IMR-90 (cell line): Measurements from ENCODE around the gene STMN1. TPM values are rescaled to one million over a fixed set of nuclear protein-coding genes. Genes with fewer than 3 reads are reported as not detected.

Source experiments
- ATAC-seq: fragments of 200-7000 bp; cut with Tn5 transposase; 2 replicates; pipeline ENCODE4 v1.9.1; 2020; ENCODE audit warnings: low read depth, mild to moderate bottlenecking, moderate library complexity
- BruUV-seq: library from RNA; stranded (reverse); fragments of 400-500 nt; replicated peaks from 2 replicates; lab custom pipeline; 2021; lab: Mats Ljungman, UMichigan
- CTCF ChIA-PET: fragments of 300-600 bp; formaldehyde crosslinking; extraction: SDS; loops from one replicate; lab custom pipeline; 2021; ENCODE audit warnings: antibody characterized with exemption; lab: Yijun Ruan, JAX
- POLR2A ChIA-PET: fragments of 300-600 bp; sonication (Branson Sonifier 250); formaldehyde crosslinking; loops from one replicate; lab custom pipeline; 2022; ENCODE audit warnings: antibody characterized with exemption; ENCODE audit not compliant: unreplicated experiment; lab: Charles Lee
- DNase-seq: peaks from one replicate; pipeline ENCODE4 v3.0.0; 2013
- H2AFZ ChIP-seq: replicated peaks from 2 replicates; pipeline ENCODE3; 2013; ENCODE audit warnings: low read length, mild to moderate bottlenecking; ENCODE audit not compliant: poor library complexity
- H2AK5ac ChIP-seq: 2 replicates; pipeline ENCODE4 v1.6.1; 2013; ENCODE audit warnings: low read depth, low read length, inconsistent platforms
- H2AK9ac ChIP-seq: replicated peaks from 2 replicates; pipeline ENCODE3; 2013; ENCODE audit warnings: mild to moderate bottlenecking, low read depth, low read length, moderate library complexity; ENCODE audit not compliant: poor library complexity
- H2BK120ac ChIP-seq: 2 replicates; pipeline ENCODE4 v1.6.1; 2013; ENCODE audit warnings: low read depth, low read length, inconsistent platforms
- H2BK15ac ChIP-seq: 3 replicates; pipeline ENCODE4 v1.6.1; 2013; ENCODE audit warnings: low read depth, low read length, inconsistent platforms
- H2BK20ac ChIP-seq: 2 replicates; pipeline ENCODE4 v1.6.1; 2013; ENCODE audit warnings: low read depth, mild to moderate bottlenecking, inconsistent platforms, low read length, moderate library complexity
- H2BK5ac ChIP-seq: 2 replicates; pipeline ENCODE4 v1.6.1; 2013; ENCODE audit warnings: mild to moderate bottlenecking, low read depth, low read length, inconsistent platforms; ENCODE audit not compliant: poor library complexity, severe bottlenecking
- H3K14ac ChIP-seq: replicated peaks from 2 replicates; pipeline ENCODE4 v1.6.1; 2013; ENCODE audit warnings: low read depth, low read length, inconsistent platforms
- H3K18ac ChIP-seq: 2 replicates; pipeline ENCODE4 v1.6.1; 2013; ENCODE audit warnings: low read depth, low read length, control low read depth
- H3K23ac ChIP-seq: 2 replicates; pipeline ENCODE4 v1.6.1; 2013; ENCODE audit warnings: low read depth, low read length, inconsistent platforms
- H3K27ac ChIP-seq: 2 replicates; pipeline ENCODE4 v1.5.1; 2013; ENCODE audit warnings: mild to moderate bottlenecking, control low read depth, low read length; ENCODE audit not compliant: insufficient read depth
- H3K27me3 ChIP-seq: 2 replicates; pipeline ENCODE4 v1.6.1; 2013; ENCODE audit warnings: low read length; ENCODE audit not compliant: control insufficient read depth, insufficient read depth
- H3K36me3 ChIP-seq: 2 replicates; pipeline ENCODE4 v1.6.1; 2013; ENCODE audit warnings: low read length, mixed read lengths; ENCODE audit not compliant: control insufficient read depth, insufficient read depth
- H3K4ac ChIP-seq: 2 replicates; pipeline ENCODE4 v1.6.1; 2013; ENCODE audit warnings: low read depth, low read length, inconsistent platforms
- H3K4me1 ChIP-seq: 2 replicates; pipeline ENCODE4 v1.6.1; 2013; ENCODE audit warnings: low read length, mixed read lengths; ENCODE audit not compliant: control insufficient read depth, insufficient read depth
- H3K4me2 ChIP-seq: 2 replicates; pipeline ENCODE4 v1.6.1; 2013; ENCODE audit warnings: low read depth, mild to moderate bottlenecking, control low read depth, low read length, moderate library complexity
- H3K4me3 ChIP-seq: 2 replicates; pipeline ENCODE4 v1.5.1; 2013; ENCODE audit warnings: low read depth, mild to moderate bottlenecking, control low read depth, low read length, moderate library complexity; ENCODE audit not compliant: insufficient read depth
- H3K56ac ChIP-seq: 2 replicates; pipeline ENCODE4 v1.6.1; 2013; ENCODE audit warnings: low read length, inconsistent platforms; ENCODE audit not compliant: insufficient read depth; ENCODE audit errors: extremely low read depth
- H3K79me1 ChIP-seq, 2 experiments: 2 replicates each; pipeline ENCODE4 v1.6.1; 2013; ENCODE audit warnings: low read length in 2 of 2, inconsistent platforms in 1 of 2, low read depth in 1 of 2
- H3K9ac ChIP-seq: 2 replicates; pipeline ENCODE4 v1.6.1; 2013; ENCODE audit warnings: low read depth, low read length, control low read depth
- H3K9me1 ChIP-seq: 2 replicates; pipeline ENCODE4 v1.6.1; 2013; ENCODE audit warnings: low read length, inconsistent platforms; ENCODE audit not compliant: insufficient read depth
- H3K9me3 ChIP-seq: 2 replicates; pipeline ENCODE4 v1.6.1; 2013; ENCODE audit warnings: low read length; ENCODE audit not compliant: control insufficient read depth, insufficient read depth
- H4K20me1 ChIP-seq: 2 replicates; pipeline ENCODE4 v1.6.1; 2013; ENCODE audit warnings: low read length, inconsistent platforms; ENCODE audit not compliant: insufficient read depth
- H4K5ac ChIP-seq: 2 replicates; pipeline ENCODE4 v1.6.1; 2013; ENCODE audit warnings: mild to moderate bottlenecking, low read depth, low read length, control low read depth
- H4K8ac ChIP-seq, 2 experiments: 2 replicates each; pipeline ENCODE4 v1.6.1; 2013; ENCODE audit warnings: low read depth in 2 of 2, low read length in 2 of 2, control low read depth in 1 of 2, inconsistent platforms in 1 of 2
- H4K91ac ChIP-seq: 2 replicates; pipeline ENCODE4 v1.6.1; 2013; ENCODE audit warnings: low read depth, low read length, inconsistent platforms; ENCODE audit not compliant: insufficient read depth
- FOS ChIP-seq: fragments of 150-350 bp; IDR thresholded peaks from 2 replicates; pipeline ENCODE4 v1.6.1; 2016; ENCODE audit warnings: low read depth, low read length
- MAFK ChIP-seq: IDR thresholded peaks from 2 replicates; pipeline ENCODE4 v1.6.1; 2012; ENCODE audit warnings: low read depth, low read length, improper control_type of control experiment
- POLR2A ChIP-seq: IDR thresholded peaks from 2 replicates; pipeline ENCODE4 v1.6.1; 2012; ENCODE audit warnings: mild to moderate bottlenecking, low read depth, low read length
- RFX5 ChIP-seq: IDR thresholded peaks from 2 replicates; pipeline ENCODE4 v1.8.0; 2012; ENCODE audit warnings: low read depth, mild to moderate bottlenecking, low read length, moderate library complexity
- USF2 ChIP-seq: fragments of 150-350 bp; IDR thresholded peaks from 2 replicates; pipeline ENCODE4 v1.6.1; 2017; ENCODE audit warnings: mild to moderate bottlenecking, antibody characterized with exemption, low read length, low read depth
- whole genome bisulfite sequencing, 2 experiments: methylation state at CpG; one replicate each; pipeline versions ENCODE4 v1.1.5 to v1.1.7; 2013; ENCODE audit warnings: missing lambda C conversion rate in 2 of 2; ENCODE audit not compliant: insufficient read length in 1 of 2; ENCODE audit errors: extremely low coverage in 2 of 2; 5-methylcytosine and 5-hydroxymethylcytosine counted together
- dilution Hi-C: fragments of 300-500 bp; cut with HindIII; formaldehyde crosslinking; loops from one replicate; pipeline ENCODE4 v1.14.3; 2018; ENCODE audit warnings: low sequenced_read_pairs; ENCODE audit not compliant: unreplicated experiment
- in situ Hi-C: fragments of 300-500 bp; cut with MboI; formaldehyde crosslinking; loops from 3 replicates; pipeline ENCODE4 v1.14.3; 2019; ENCODE audit warnings: low sequenced_read_pairs, inconsistent platforms, mixed read lengths
- intact Hi-C: fragments of 100-400 bp; cut with micrococcal nuclease; formaldehyde crosslinking; loops from 2 replicates; pipeline ENCODE4 v1.10.0; 2022
- polyA plus RNA-seq, 3 experiments: library from polyadenylated mRNA; depleted of rRNA; stranded (reverse); fragments of >200 nt; gene quantifications; 2 replicates each; pipeline ENCODE4 v1.2.3, GENCODE V29; 2012; ENCODE audit warnings: low replicate concordance in 1 of 3
- total RNA-seq: library from RNA; depleted of rRNA; stranded (reverse); fragments of >200 nt; gene quantifications from 2 replicates; pipeline ENCODE4 v1.2.3, GENCODE V29; 2012
- TF ChIP-seq, protein P1 (sequence below): conservative IDR thresholded peaks from 2 replicates; pipeline ENCODE4 v1.5.1; 2012; ENCODE audit warnings: mild to moderate bottlenecking, low read depth, low read length, improper control_type of control experiment

STMN1 gene
- total and polyA plus RNA-seq, 2 of the 4 experiments (the other 2 are of a cell fraction) = 93.0 to 273 TPM

DNA sequence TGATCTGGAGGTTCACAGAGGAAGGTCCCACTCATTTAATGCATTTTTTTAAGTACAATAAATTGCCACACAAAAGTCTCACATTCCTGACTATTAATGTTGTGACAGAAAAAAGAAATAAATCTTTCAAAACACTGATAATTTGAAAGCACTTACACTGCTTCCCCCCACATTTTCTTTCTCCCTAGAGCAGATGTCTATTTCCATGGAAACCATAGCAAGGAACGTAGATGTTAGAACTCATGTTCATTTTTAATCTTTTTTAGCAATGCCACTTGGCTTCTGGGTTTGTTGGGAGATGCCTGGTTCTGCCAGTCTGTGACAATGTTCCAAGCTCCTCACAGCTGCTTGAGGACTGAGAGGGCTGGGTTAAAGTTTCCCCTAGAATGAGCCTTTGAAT is 1.9 kb upstream of the STMN1 start:
- CTCF ChIA-PET = interaction anchor here (1.5 kb wide), 1 partner anchor 13 kb away, joined by 5 read pairs; no protein-coding TSS in a partner anchor
- no peak overlapping the region for H3K23ac ChIP-seq
- no peak overlapping the region for H2BK20ac ChIP-seq
- peaks cover 0 to 6% of the 10 kb centered on the region in 2 experiments; a peak in 2 of 4 replicates for H3K79me1 ChIP-seq
- 0 out of 2 replicates have a peak overlapping the region, but pooled peaks have one; percentile 40 for H2AK5ac ChIP-seq
- no peak overlapping the region for H4K91ac ChIP-seq
- WGBS, 2 experiments = no CpG with 5 or more reads among the region's 1 CpG
- no peak overlapping the region; the same call in 1 of the 2 replicates for H3K4ac ChIP-seq
- peaks cover 6% of the 10 kb centered on the region; the same call in 1 of the 2 replicates for H4K20me1 ChIP-seq
- no peak overlapping the region for H2AK9ac ChIP-seq
- no peak overlapping the region for H3K14ac ChIP-seq
- intact Hi-C loops (no loop called here), dilution Hi-C loops (no loop called here), in situ Hi-C loops (no loop called here)
- no peak overlapping the region for H3K4me2 ChIP-seq
- no peak overlapping the region for H3K27ac ChIP-seq
- DNase-seq = no peak
- no peak overlapping the region for H3K4me3 ChIP-seq
- TF ChIP-seq RFX5 (no peak), MAFK (no peak), FOS (no peak), USF2 (no peak), POLR2A (no peak)
- TF ChIP-seq, protein P1, sequence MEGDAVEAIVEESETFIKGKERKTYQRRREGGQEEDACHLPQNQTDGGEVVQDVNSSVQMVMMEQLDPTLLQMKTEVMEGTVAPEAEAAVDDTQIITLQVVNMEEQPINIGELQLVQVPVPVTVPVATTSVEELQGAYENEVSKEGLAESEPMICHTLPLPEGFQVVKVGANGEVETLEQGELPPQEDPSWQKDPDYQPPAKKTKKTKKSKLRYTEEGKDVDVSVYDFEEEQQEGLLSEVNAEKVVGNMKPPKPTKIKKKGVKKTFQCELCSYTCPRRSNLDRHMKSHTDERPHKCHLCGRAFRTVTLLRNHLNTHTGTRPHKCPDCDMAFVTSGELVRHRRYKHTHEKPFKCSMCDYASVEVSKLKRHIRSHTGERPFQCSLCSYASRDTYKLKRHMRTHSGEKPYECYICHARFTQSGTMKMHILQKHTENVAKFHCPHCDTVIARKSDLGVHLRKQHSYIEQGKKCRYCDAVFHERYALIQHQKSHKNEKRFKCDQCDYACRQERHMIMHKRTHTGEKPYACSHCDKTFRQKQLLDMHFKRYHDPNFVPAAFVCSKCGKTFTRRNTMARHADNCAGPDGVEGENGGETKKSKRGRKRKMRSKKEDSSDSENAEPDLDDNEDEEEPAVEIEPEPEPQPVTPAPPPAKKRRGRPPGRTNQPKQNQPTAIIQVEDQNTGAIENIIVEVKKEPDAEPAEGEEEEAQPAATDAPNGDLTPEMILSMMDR = no peak
- no peak overlapping the region for H3K56ac ChIP-seq
- H3K36me3 ChIP-seq = no peaks in the 10 kb centered on the region
- no TSS peak for BruUV-seq
- no peak overlapping the region for H3K9ac ChIP-seq
- POLR2A ChIA-PET = no interaction called here
- no peak overlapping the region for H4K8ac ChIP-seq
- no peak for ATAC-seq
- H3K4me1 ChIP-seq = peaks cover 8% of the 10 kb centered on the region
- no peaks in the 10 kb centered on the region for H3K9me3 ChIP-seq
- peaks cover 14% of the 10 kb centered on the region; the same call in 1 of the 2 replicates for H3K9me1 ChIP-seq
- H3K27me3 ChIP-seq = no peaks in the 10 kb centered on the region
- H2BK15ac ChIP-seq = no peak overlapping the region
- H2BK120ac ChIP-seq = no peak overlapping the region
- no peak overlapping the region for H2BK5ac ChIP-seq
- no peak overlapping the region for H3K18ac ChIP-seq
- H4K5ac ChIP-seq = no peak overlapping the region
- H2AFZ ChIP-seq = no peak overlapping the region
